HG02798 (cell line): ENCODE data around the gene MTHFD2L.
"Not testable (repeated sequence)": the region's sequence is repeated elsewhere in the genome, so short reads cannot be mapped to it uniquely, and the experiment has no call there.

ENCODE experiments used
- ATAC-seq: cut with Tn5 transposase; IDR thresholded peaks from one replicate; pipeline ENCODE4 v1.9.1; 2021; ENCODE audit warnings: mild to moderate bottlenecking; ENCODE audit not compliant: unreplicated experiment, poor library complexity

The MTHFD2L gene

GRCh38 chr4:74132188-74132587, 25.7 kb upstream of the MTHFD2L start:
- not testable (repeated sequence) for ATAC-seq

- no peak for ATAC-seq
These were observed 25.0 kb upstream of the MTHFD2L start for GRCh38 chr4:74132944-74133343.

GRCh38 chr4:74133786-74134499, 24.0 kb upstream of the MTHFD2L start:
- ATAC-seq: peak; percentile 89

- ATAC-seq: no peak
These were observed 23.4 kb upstream of the MTHFD2L start for GRCh38 chr4:74134500-74134852.

GRCh38 chr4:74146581-74147129, 11.3 kb upstream of the MTHFD2L start:
- no peak for ATAC-seq

- no peak for ATAC-seq
These were observed 9.7 kb upstream of the MTHFD2L start for GRCh38 chr4:74148205-74148604.

- no peak for ATAC-seq
These were observed 5.1 kb upstream of the MTHFD2L start for GRCh38 chr4:74152836-74153235.

GRCh38 chr4:74156521-74156920, 1.4 kb upstream of the MTHFD2L start:
- no peak for ATAC-seq

- no peak for ATAC-seq
These were observed 764 bp upstream of the MTHFD2L start for GRCh38 chr4:74157154-74157553.

GRCh38 chr4:74158466-74159142, 686 bp downstream of the MTHFD2L start:
- no peak for ATAC-seq

GRCh38 chr4:74159143-74159709, 1.3 kb downstream of the MTHFD2L start:
- ATAC-seq: no peak

- no peak for ATAC-seq
These were observed 3.9 kb downstream of the MTHFD2L start for GRCh38 chr4:74161666-74162450.

GRCh38 chr4:74166135-74166534, 8.2 kb downstream of the MTHFD2L start:
- ATAC-seq: peak; percentile 50

- peak; percentile 14 for ATAC-seq
These were observed 8.9 kb downstream of the MTHFD2L start for GRCh38 chr4:74166818-74167217.

- no peak for ATAC-seq
These were observed 9.7 kb downstream of the MTHFD2L start for GRCh38 chr4:74167585-74167984.

- ATAC-seq: no peak
These were observed 10.9 kb downstream of the MTHFD2L start for GRCh38 chr4:74168841-74169240.

GRCh38 chr4:74173321-74173720, 15.4 kb downstream of the MTHFD2L start:
- ATAC-seq: no peak

GRCh38 chr4:74174421-74174820, 16.5 kb downstream of the MTHFD2L start:
- ATAC-seq: no peak

- no peak for ATAC-seq
These were observed 17.0 kb downstream of the MTHFD2L start for GRCh38 chr4:74174941-74175340.

- no peak for ATAC-seq
These were observed 17.5 kb downstream of the MTHFD2L start for GRCh38 chr4:74175379-74175778.

- no peak for ATAC-seq
These were observed 20.9 kb downstream of the MTHFD2L start for GRCh38 chr4:74178798-74179197.
